H1 (cell line): ENCODE results near the gene DDX41.

Experiments used
- CBX8 ChIP-seq: fragments of 300-800, 300-1000 bp; sonication (generic); IDR thresholded peaks from 2 replicates; pipeline ENCODE4 v1.7.1; 2016; ENCODE audit warnings: low read depth, low read length, borderline replicate concordance
- EZH2 ChIP-seq: fragments of 200-600 bp; sonication (generic); IDR thresholded peaks from 2 replicates; pipeline ENCODE4 v1.7.1; 2012; ENCODE audit warnings: low read depth, mild to moderate bottlenecking, moderate library complexity, low read length, inconsistent platforms; ENCODE audit not compliant: severe bottlenecking
- JUND ChIP-seq: IDR thresholded peaks from 2 replicates; pipeline ENCODE4 v1.6.1; 2011; ENCODE audit warnings: mild to moderate bottlenecking, improper control_type of control experiment, low read length
- POLR2A ChIP-seq, 2 experiments: IDR thresholded peaks; 1 replicate in 1 of 2; 2 replicates in 1 of 2; pipeline ENCODE4 v1.6.1; 2011; ENCODE audit warnings: low read depth in 2 of 2, low read length in 2 of 2, mild to moderate bottlenecking in 2 of 2; ENCODE audit errors: control extremely low read depth in 1 of 2
- SP4 ChIP-seq: IDR thresholded peaks from 2 replicates; pipeline ENCODE4 v1.6.1; 2012; ENCODE audit warnings: low read length, inconsistent platforms
- TF ChIP-seq, protein P1 (sequence below), 3 experiments: IDR thresholded peaks; 1 replicate in 2 of 3; 2 replicates in 1 of 3; pipeline versions ENCODE4 v1.5.1 to v1.6.1; 2011; ENCODE audit warnings: low read length in 3 of 3, mild to moderate bottlenecking in 3 of 3, inconsistent platforms in 2 of 3, low read depth in 1 of 3, moderate library complexity in 1 of 3; ENCODE audit not compliant: insufficient read depth in 1 of 3; ENCODE audit errors: control extremely low read depth in 1 of 3
- TF ChIP-seq, protein P2 (sequence below): IDR thresholded peaks from 2 replicates; pipeline ENCODE4 v1.6.1; 2011; ENCODE audit warnings: low read length, improper control_type of control experiment

DNA sequence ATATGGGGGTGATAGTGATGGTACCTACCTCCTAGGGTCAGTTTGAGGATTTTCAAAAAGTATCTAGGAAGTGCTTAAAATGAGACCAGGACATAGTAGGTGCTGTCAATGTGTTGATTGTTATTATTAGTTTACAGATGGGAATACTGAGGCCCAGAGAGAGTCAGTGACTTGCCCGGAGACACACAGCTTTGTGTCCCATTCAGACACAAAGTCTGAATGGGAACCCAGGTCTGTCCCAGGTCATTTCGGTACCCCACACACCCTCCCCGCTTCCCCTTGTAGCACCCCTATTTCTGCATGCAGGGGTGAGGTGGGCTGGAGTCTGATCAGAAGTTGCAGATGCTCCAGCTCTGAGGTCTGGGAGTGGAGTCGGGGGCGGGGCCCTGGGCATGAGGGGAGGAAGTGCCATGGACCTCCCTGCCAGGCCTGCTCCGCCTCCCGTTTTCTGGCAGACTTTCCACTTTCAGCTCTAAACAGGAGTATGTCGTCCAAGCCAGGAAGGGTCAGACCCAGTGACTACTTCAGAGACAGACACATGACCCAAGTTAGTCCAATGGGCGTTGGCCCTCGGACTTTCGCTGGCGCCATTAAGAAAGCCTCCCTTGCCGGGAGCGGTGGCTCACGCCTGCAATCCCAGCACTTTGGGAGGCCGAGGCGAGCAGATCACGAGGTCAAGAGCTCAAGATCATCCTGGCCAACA is 40.1 kb downstream of the DDX41 start:
- TF ChIP-seq, protein P1, sequence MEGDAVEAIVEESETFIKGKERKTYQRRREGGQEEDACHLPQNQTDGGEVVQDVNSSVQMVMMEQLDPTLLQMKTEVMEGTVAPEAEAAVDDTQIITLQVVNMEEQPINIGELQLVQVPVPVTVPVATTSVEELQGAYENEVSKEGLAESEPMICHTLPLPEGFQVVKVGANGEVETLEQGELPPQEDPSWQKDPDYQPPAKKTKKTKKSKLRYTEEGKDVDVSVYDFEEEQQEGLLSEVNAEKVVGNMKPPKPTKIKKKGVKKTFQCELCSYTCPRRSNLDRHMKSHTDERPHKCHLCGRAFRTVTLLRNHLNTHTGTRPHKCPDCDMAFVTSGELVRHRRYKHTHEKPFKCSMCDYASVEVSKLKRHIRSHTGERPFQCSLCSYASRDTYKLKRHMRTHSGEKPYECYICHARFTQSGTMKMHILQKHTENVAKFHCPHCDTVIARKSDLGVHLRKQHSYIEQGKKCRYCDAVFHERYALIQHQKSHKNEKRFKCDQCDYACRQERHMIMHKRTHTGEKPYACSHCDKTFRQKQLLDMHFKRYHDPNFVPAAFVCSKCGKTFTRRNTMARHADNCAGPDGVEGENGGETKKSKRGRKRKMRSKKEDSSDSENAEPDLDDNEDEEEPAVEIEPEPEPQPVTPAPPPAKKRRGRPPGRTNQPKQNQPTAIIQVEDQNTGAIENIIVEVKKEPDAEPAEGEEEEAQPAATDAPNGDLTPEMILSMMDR (IDR thresholded peaks at IDR 0.05; ENCODE audit: control extremely low read depth in 1 of 3, insufficient read depth in 1 of 3, low read depth in 1 of 3, low read length in 3 of 3): no peak
- no peak for TF ChIP-seq JUND
- TF ChIP-seq CBX8: no peak
- no peak for TF ChIP-seq EZH2
- TF ChIP-seq POLR2A (IDR thresholded peaks at IDR 0.05; ENCODE audit: control extremely low read depth in 1 of 2, low read depth in 2 of 2, low read length in 2 of 2): no peak
- no peak for TF ChIP-seq SP4
- TF ChIP-seq, protein P2, sequence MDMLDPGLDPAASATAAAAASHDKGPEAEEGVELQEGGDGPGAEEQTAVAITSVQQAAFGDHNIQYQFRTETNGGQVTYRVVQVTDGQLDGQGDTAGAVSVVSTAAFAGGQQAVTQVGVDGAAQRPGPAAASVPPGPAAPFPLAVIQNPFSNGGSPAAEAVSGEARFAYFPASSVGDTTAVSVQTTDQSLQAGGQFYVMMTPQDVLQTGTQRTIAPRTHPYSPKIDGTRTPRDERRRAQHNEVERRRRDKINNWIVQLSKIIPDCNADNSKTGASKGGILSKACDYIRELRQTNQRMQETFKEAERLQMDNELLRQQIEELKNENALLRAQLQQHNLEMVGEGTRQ: no peak
